Neural cell (in vitro differentiated cells): Measurements from ENCODE around the gene BMI1. TPM values are rescaled to one million over a fixed set of nuclear protein-coding genes. Genes with fewer than 3 reads are reported as not detected.

Experiments
- H2AFZ ChIP-seq: fragments of 200-600, 300-800 bp; sonication (generic), shearing (Covaris generic); 2 replicates; pipeline ENCODE4 v1.6.0; 2014; ENCODE audit warnings: low read depth, mild to moderate bottlenecking, antibody characterized with exemption, low read length, moderate library complexity
- H3F3A ChIP-seq: fragments of 200-600 bp; shearing (Covaris generic); 2 replicates; pipeline ENCODE4 v1.6.1; 2016; ENCODE audit warnings: mild to moderate bottlenecking, moderate library complexity, mixed read lengths, antibody characterized with exemption, low read length; ENCODE audit not compliant: insufficient read depth, poor library complexity, severe bottlenecking
- H3K27ac ChIP-seq: fragments of 200-600, 300-800 bp; sonication (generic), shearing (Covaris generic); 2 replicates; pipeline ENCODE4 v1.5.1; 2014; ENCODE audit warnings: mild to moderate bottlenecking, low read length, moderate library complexity
- H3K27me3 ChIP-seq: fragments of 300-800, 200-600 bp; sonication (generic), shearing (Covaris generic); 2 replicates; pipeline ENCODE4 v1.6.0; 2014; ENCODE audit warnings: mild to moderate bottlenecking, low read depth, low read length, moderate library complexity; ENCODE audit not compliant: insufficient read depth
- H3K36me3 ChIP-seq: fragments of 300-800, 200-600 bp; sonication (generic), shearing (Covaris generic); 2 replicates; pipeline ENCODE4 v1.5.1; 2014; ENCODE audit warnings: mild to moderate bottlenecking, antibody characterized with exemption, low read length, moderate library complexity; ENCODE audit not compliant: insufficient read depth
- H3K4me2 ChIP-seq: fragments of 300-800, 200-600 bp; sonication (generic), shearing (Covaris generic); 2 replicates; pipeline ENCODE4 v1.6.0; 2014; ENCODE audit warnings: mild to moderate bottlenecking, low read length
- H3K4me3 ChIP-seq: fragments of 300-800, 200-600 bp; sonication (generic), shearing (Covaris generic); 2 replicates; pipeline ENCODE4 v1.5.1; 2014; ENCODE audit warnings: mild to moderate bottlenecking, low read length, moderate library complexity
- H3K79me2 ChIP-seq: fragments of 200-600 bp; shearing (Covaris generic); replicated peaks from 2 replicates; pipeline ENCODE4 v1.6.0; 2014; ENCODE audit warnings: mild to moderate bottlenecking, low read length, moderate library complexity; ENCODE audit not compliant: insufficient read depth
- H3K9ac ChIP-seq: fragments of 300-800, 200-600 bp; sonication (generic), shearing (Covaris generic); 2 replicates; pipeline ENCODE4 v1.6.1; 2016; ENCODE audit warnings: mild to moderate bottlenecking, low read length, mixed read lengths
- H3K9me2 ChIP-seq: fragments of 200-600 bp; shearing (Covaris generic); 2 replicates; pipeline ENCODE4 v1.6.1; 2016; ENCODE audit warnings: mild to moderate bottlenecking, low read length, mixed read lengths; ENCODE audit not compliant: insufficient read depth
- H3K9me3 ChIP-seq: fragments of 200-600, 300-800 bp; sonication (generic), shearing (Covaris generic); 2 replicates; pipeline ENCODE4 v1.6.1; 2016; ENCODE audit warnings: mild to moderate bottlenecking, mixed run types, low read length, moderate library complexity, mixed read lengths
- H4K20me1 ChIP-seq: fragments of 200-600 bp; shearing (Covaris generic); 2 replicates; pipeline ENCODE4 v1.6.1; 2016; ENCODE audit warnings: mild to moderate bottlenecking, mixed run types; ENCODE audit not compliant: insufficient read depth
- EP300 ChIP-seq: fragments of 450-650 bp; conservative IDR thresholded peaks from 2 replicates; pipeline ENCODE4 v1.6.1; 2014; ENCODE audit warnings: antibody characterized with exemption, mild to moderate bottlenecking, moderate library complexity; ENCODE audit not compliant: poor library complexity, severe bottlenecking
- EZH2 ChIP-seq: fragments of 200-600, 300-800 bp; shearing (Covaris generic), sonication (generic); IDR thresholded peaks from 2 replicates; pipeline ENCODE4 v1.6.1; 2014; ENCODE audit warnings: antibody characterized with exemption, low read length, borderline replicate concordance, mild to moderate bottlenecking; ENCODE audit not compliant: insufficient read depth, poor library complexity, severe bottlenecking
- MXI1 ChIP-seq: fragments of 450-650 bp; conservative IDR thresholded peaks from 2 replicates; pipeline ENCODE4 v1.6.1; 2014; ENCODE audit warnings: antibody characterized with exemption, mild to moderate bottlenecking; ENCODE audit not compliant: poor library complexity, severe bottlenecking
- POLR2AphosphoS5 ChIP-seq: IDR thresholded peaks from 2 replicates; pipeline ENCODE4 v1.6.1; 2012
- RAD21 ChIP-seq: fragments of 450-650 bp; conservative IDR thresholded peaks from 2 replicates; pipeline ENCODE4 v1.6.1; 2014; ENCODE audit warnings: antibody characterized with exemption, mild to moderate bottlenecking, moderate library complexity
- SMC3 ChIP-seq: fragments of 450-650 bp; conservative IDR thresholded peaks from 2 replicates; pipeline ENCODE4 v1.6.1; 2014; ENCODE audit warnings: antibody characterized with exemption, mild to moderate bottlenecking, moderate library complexity; ENCODE audit not compliant: poor library complexity
- TAF1 ChIP-seq: IDR thresholded peaks from 2 replicates; pipeline ENCODE4 v1.6.1; 2012; ENCODE audit warnings: low read depth
- polyA plus RNA-seq: library from polyadenylated mRNA; depleted of rRNA; stranded (reverse); fragments of >200 nt; gene quantifications from 2 replicates; pipeline ENCODE4 v1.2.3, GENCODE V29; 2014
- TF ChIP-seq, protein P1 (sequence below): IDR thresholded peaks from 2 replicates; pipeline ENCODE4 v1.6.1; 2012; ENCODE audit warnings: borderline replicate concordance
- TF ChIP-seq, protein P2 (sequence below): fragments of 450-650 bp; IDR thresholded peaks from 2 replicates; pipeline ENCODE4 v1.5.1; 2014; ENCODE audit warnings: antibody characterized with exemption, mild to moderate bottlenecking, moderate library complexity; ENCODE audit not compliant: poor library complexity, severe bottlenecking

BMI1 gene
- polyA plus RNA-seq, 1 donor from 2014 or later, result 86.8 TPM

DNA sequence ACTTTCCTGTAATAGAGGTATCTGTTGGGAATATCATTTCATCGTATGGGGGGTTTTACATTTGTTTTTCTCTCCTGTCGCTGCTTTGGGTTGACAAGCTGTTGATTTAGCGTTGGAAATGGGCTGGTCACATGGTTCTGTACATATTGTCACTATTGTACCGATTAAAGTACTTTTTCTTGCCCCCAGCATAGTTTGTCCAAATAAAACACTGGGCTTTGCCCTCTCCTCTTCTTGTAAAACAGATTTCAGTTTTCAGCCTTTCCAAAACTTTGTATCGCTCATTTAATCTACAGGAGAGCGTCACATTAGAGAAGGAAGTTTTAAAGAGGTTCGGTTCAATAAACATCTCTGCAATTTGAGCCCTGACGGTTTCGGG, 4.0 kb downstream of the BMI1 start:
- H3K27me3 ChIP-seq, result peaks cover 54% of the 10 kb centered on the region
- H4K20me1 ChIP-seq, result peaks cover 14% of the 10 kb centered on the region
- H2AFZ ChIP-seq, result no peak overlapping the region

DNA sequence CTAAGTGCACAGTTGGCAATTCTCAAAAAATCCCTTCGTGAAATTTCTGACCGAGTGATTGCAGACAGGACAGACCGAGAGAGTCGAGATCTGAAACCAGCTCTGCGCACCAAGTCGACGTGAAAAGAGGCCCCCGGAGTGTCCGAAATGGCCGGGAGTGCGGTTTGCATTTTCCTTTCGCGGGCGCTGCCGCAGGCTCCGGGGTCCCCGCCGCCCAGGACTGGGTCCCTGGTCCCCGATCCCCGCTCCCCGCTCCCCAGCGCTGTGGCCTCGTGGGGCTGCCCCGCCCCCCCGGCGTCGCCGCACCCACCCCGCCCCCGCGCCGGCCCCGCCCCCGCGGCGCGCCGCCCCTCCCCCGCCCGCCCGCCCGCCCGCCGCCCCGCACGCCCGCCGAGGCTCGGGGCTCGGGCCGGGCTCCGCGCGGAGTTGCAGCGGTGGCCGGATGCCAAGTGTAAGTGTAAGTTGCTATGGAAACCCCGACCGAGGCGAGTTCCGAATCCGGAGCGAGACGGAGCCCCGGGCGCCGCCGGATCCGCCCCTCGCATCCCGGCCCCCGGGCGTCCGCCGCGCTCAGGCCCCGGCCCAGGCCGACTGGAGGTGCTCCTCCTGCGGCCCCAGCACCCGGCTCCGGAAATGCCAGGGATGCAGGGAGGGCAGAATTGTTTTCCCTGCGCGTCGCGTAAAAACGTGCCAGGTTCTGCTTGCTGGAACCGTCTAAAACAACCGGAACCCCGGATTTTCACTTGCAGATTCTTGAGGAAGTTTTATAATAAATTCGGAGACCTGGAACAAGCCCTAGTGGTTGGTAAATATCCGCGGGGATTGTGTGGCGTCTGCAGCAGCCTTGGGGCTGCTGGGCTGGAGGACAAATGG, 4.6 kb downstream of the BMI1 start:
- Histone ChIP-seq H4K20me1 (peaks cover 14% of the 10 kb centered on the region), H3K4me3 (peak overlapping the region; percentile 54), H3K36me3 (peaks cover 21% of the 10 kb centered on the region), H3K27me3 (peaks cover 52% of the 10 kb centered on the region), H3K9me3 (no peaks in the 10 kb centered on the region), H3K9me2 (no peaks in the 10 kb centered on the region), H2AFZ (no peak overlapping the region), H3K79me2 (peaks cover 38% of the 10 kb centered on the region), H3K4me2 (no peak overlapping the region), H3F3A (peaks cover 4% of the 10 kb centered on the region), H3K27ac (no peak overlapping the region), H3K9ac (no peak overlapping the region)
- TF ChIP-seq, protein P1, sequence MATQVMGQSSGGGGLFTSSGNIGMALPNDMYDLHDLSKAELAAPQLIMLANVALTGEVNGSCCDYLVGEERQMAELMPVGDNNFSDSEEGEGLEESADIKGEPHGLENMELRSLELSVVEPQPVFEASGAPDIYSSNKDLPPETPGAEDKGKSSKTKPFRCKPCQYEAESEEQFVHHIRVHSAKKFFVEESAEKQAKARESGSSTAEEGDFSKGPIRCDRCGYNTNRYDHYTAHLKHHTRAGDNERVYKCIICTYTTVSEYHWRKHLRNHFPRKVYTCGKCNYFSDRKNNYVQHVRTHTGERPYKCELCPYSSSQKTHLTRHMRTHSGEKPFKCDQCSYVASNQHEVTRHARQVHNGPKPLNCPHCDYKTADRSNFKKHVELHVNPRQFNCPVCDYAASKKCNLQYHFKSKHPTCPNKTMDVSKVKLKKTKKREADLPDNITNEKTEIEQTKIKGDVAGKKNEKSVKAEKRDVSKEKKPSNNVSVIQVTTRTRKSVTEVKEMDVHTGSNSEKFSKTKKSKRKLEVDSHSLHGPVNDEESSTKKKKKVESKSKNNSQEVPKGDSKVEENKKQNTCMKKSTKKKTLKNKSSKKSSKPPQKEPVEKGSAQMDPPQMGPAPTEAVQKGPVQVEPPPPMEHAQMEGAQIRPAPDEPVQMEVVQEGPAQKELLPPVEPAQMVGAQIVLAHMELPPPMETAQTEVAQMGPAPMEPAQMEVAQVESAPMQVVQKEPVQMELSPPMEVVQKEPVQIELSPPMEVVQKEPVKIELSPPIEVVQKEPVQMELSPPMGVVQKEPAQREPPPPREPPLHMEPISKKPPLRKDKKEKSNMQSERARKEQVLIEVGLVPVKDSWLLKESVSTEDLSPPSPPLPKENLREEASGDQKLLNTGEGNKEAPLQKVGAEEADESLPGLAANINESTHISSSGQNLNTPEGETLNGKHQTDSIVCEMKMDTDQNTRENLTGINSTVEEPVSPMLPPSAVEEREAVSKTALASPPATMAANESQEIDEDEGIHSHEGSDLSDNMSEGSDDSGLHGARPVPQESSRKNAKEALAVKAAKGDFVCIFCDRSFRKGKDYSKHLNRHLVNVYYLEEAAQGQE, result no peak
- TF ChIP-seq SMC3 (no peak), TAF1 (no peak), RAD21 (no peak), EZH2 (no peak), POLR2AphosphoS5 (no peak), MXI1 (no peak), EP300 (no peak)
- TF ChIP-seq, protein P2, sequence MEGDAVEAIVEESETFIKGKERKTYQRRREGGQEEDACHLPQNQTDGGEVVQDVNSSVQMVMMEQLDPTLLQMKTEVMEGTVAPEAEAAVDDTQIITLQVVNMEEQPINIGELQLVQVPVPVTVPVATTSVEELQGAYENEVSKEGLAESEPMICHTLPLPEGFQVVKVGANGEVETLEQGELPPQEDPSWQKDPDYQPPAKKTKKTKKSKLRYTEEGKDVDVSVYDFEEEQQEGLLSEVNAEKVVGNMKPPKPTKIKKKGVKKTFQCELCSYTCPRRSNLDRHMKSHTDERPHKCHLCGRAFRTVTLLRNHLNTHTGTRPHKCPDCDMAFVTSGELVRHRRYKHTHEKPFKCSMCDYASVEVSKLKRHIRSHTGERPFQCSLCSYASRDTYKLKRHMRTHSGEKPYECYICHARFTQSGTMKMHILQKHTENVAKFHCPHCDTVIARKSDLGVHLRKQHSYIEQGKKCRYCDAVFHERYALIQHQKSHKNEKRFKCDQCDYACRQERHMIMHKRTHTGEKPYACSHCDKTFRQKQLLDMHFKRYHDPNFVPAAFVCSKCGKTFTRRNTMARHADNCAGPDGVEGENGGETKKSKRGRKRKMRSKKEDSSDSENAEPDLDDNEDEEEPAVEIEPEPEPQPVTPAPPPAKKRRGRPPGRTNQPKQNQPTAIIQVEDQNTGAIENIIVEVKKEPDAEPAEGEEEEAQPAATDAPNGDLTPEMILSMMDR, result no peak

More for the DNA sequence above, 4.0 kb downstream of the BMI1 start:
- no peak for TF ChIP-seq MXI1
- TF ChIP-seq, protein P2, result no peak
- peaks cover 20% of the 10 kb centered on the region for H3K36me3 ChIP-seq
- no peaks in the 10 kb centered on the region for H3K9me2 ChIP-seq
- H3K4me2 ChIP-seq, result no peak overlapping the region
- H3F3A ChIP-seq, result peaks cover 4% of the 10 kb centered on the region
- peaks cover 38% of the 10 kb centered on the region for H3K79me2 ChIP-seq
- H3K27ac ChIP-seq, result no peak overlapping the region
- no peak overlapping the region for H3K9ac ChIP-seq
- peak overlapping the region; percentile 54 for H3K4me3 ChIP-seq
- H3K9me3 ChIP-seq, result no peaks in the 10 kb centered on the region
